Measurements from ENCODE around the gene JAK1. TPM values are rescaled to one million over a fixed set of nuclear protein-coding genes. Genes with fewer than 3 reads are reported as not detected.
A peak's percentile ranks its signal among the peaks of the same experiment; 100 is the strongest.

JAK1 gene
- polyA plus RNA-seq (2013): 35.4 and 36.0 TPM in 2 replicates

DNA sequence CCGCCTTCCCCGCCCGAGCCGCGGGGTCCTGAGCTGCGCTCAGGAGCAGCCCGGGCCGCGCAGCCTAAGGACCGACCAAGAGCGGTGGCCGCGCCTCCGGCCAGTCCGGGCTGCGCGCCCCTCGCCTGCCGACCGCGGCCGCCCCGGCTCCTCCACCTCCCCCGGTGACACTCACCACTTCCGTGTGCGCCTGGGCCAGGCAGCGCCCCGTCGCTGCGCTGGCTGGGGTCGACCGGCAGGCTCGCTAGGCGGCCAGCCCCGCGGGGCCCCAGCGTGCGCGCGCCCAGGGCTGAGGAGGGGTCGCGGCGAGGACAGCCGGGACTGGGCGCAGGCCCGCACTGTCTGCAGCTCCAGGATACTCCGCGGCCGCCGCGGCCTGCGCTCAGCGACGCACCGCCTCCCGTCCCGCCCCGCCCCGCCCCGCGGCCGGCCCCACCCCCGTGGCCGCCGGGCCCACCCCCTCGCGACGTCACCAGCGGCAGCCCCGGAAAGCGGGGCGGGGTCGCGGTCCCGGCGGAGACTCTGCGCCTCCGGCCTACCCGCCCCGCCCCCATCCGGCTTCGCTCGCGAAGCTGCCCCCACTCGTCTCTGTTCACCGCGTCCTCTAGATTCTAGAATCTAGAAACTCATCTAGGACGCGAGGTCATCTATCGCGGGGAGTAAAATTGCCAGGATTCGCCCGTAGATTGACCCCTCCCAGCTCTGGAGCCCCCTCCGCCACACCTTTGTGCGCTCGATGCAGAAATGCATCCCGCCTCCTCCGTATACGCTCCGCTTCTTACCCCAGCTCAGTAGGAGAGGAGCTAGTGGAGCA lies at the start of gene JAK1:
TSS of gene JAK1 (minus strand) at position 392 of the 814 bp plus-strand sequence. CDS start 80,285 bp downstream, outside the sequence.
- Histone ChIP-seq H2BK120ac (ENCODE audit: insufficient read depth, low read length, poor library complexity) (peak within 1 kb of the TSS; percentile 90), H3K36me3 (ENCODE audit: control insufficient read depth in 1 of 2, insufficient read depth in 2 of 2, low read length in 2 of 2) (no peaks in the 10 kb centered on the region), H3K9ac (ENCODE audit: low read length) (peak within 1 kb of the TSS; percentile 83), H3K79me1 (ENCODE audit: low read length) (peaks cover 11% of the 10 kb centered on the region), H2AFZ (ENCODE audit: insufficient read depth, low read length, poor library complexity) (peak within 1 kb of the TSS; percentile 99), H3K9me3 (ENCODE audit: insufficient read depth, low read depth, low read length) (no peaks in the 10 kb centered on the region), H3K27me3 (ENCODE audit: insufficient read depth, low read length) (no peaks in the 10 kb centered on the region), H3K79me2 (ENCODE audit: control insufficient read depth, insufficient read depth, low read length, poor library complexity) (peaks cover 6% of the 10 kb centered on the region), H3K18ac (ENCODE audit: low read length) (peak within 1 kb of the TSS; percentile 84), H2BK12ac (ENCODE audit: low read length) (peak within 1 kb of the TSS; percentile 32), H3K4me1 (ENCODE audit: control insufficient read depth in 1 of 2, insufficient read depth in 2 of 2, low read length in 2 of 2) (peaks cover 8 to 10% of the 10 kb centered on the region in 2 experiments), H2AK5ac (ENCODE audit: low read length) (no peak within 1 kb of the TSS), H3K4ac (ENCODE audit: low read depth, low read length) (peak within 1 kb of the TSS; percentile 25), H3K14ac (ENCODE audit: low read length) (peak within 1 kb of the TSS; percentile 95), H4K12ac (ENCODE audit: low read depth, low read length) (peak within 1 kb of the TSS; percentile 58), H4K91ac (ENCODE audit: low read depth, low read length) (peak within 1 kb of the TSS; percentile 88), H2BK5ac (ENCODE audit: low read depth, low read length, poor library complexity) (peak within 1 kb of the TSS; percentile 84), H3K27ac (ENCODE audit: low read depth, low read length) (peak within 1 kb of the TSS; percentile 82), H3K4me2 (ENCODE audit: low read length) (peak within 1 kb of the TSS; percentile 80), H3K23ac (ENCODE audit: low read length) (no peak within 1 kb of the TSS), H3K4me3 (ENCODE audit: low read depth, low read length) (peak within 1 kb of the TSS; percentile 90), H4K8ac (ENCODE audit: low read depth, low read length) (peak within 1 kb of the TSS; percentile 92)
- DNase-seq: peak; percentile 65 to 85
- WGBS (ENCODE audit: extremely low coverage, insufficient coverage, insufficient read length): no CpG with 5 or more reads among the region's 100 CpGs

DNA sequence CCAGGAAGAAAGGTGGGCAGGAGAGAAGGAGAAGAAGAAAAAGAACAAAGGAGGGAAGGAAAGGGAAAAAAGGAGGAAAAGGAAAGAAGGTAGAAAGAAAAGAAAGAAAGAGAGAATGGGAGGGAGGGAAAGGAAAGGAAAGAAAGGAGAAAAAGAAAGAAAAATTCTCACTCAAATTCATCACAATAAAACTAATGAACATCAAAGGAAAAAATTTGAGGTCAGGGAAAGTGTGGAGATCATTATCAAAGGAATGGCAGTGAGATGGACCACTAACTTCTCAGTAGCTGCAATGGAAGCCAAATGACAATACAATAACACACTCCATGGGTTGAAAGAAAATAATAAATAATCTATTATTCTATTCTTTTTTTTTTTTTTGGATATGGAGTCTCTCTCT lies 48.0 kb upstream of the JAK1 start:
- H3K27ac ChIP-seq (ENCODE audit: low read depth, low read length): no peak overlapping the region

GRCh38 chr1:65011983-65012382 lies 45.6 kb upstream of the JAK1 start:
- Histone ChIP-seq H3K23ac (ENCODE audit: low read length) (no peak overlapping the region), H2AFZ (ENCODE audit: insufficient read depth, low read length, poor library complexity) (no peak overlapping the region), H3K9me3 (ENCODE audit: insufficient read depth, low read depth, low read length) (peaks cover 2% of the 10 kb centered on the region), H4K91ac (ENCODE audit: low read depth, low read length) (no peak overlapping the region), H4K12ac (ENCODE audit: low read depth, low read length) (no peak overlapping the region), H2BK5ac (ENCODE audit: low read depth, low read length, poor library complexity) (no peak overlapping the region), H3K4me2 (ENCODE audit: low read length) (no peak overlapping the region), H4K8ac (ENCODE audit: low read depth, low read length) (no peak overlapping the region), H3K79me1 (ENCODE audit: low read length) (peaks cover 2% of the 10 kb centered on the region), H3K4ac (ENCODE audit: low read depth, low read length) (no peak overlapping the region), H2BK120ac (ENCODE audit: insufficient read depth, low read length, poor library complexity) (no peak overlapping the region), H3K9ac (ENCODE audit: low read length) (no peak overlapping the region), H3K27ac (ENCODE audit: low read depth, low read length) (no peak overlapping the region), H3K79me2 (ENCODE audit: control insufficient read depth, insufficient read depth, low read length, poor library complexity) (no peaks in the 10 kb centered on the region), H3K4me3 (ENCODE audit: low read depth, low read length) (no peak overlapping the region), H3K4me1 (ENCODE audit: control insufficient read depth in 1 of 2, insufficient read depth in 2 of 2, low read length in 2 of 2) (peaks cover 0 to 3% of the 10 kb centered on the region in 2 experiments), H2AK5ac (ENCODE audit: low read length) (no peak overlapping the region), H3K14ac (ENCODE audit: low read length) (no peak overlapping the region), H3K27me3 (ENCODE audit: insufficient read depth, low read length) (no peaks in the 10 kb centered on the region), H2BK12ac (ENCODE audit: low read length) (peak overlapping the region; percentile 23), H3K36me3 (ENCODE audit: control insufficient read depth in 1 of 2, insufficient read depth in 2 of 2, low read length in 2 of 2) (no peaks in the 10 kb centered on the region), H3K18ac (ENCODE audit: low read length) (no peak overlapping the region)
- WGBS (ENCODE audit: extremely low coverage, insufficient coverage, insufficient read length): no CpG with 5 or more reads among the region's 2 CpGs
- DNase-seq: no peak

More for the DNA sequence above, 48.0 kb upstream of the JAK1 start:
- H3K79me1 ChIP-seq (ENCODE audit: low read length): peaks cover 2% of the 10 kb centered on the region
- no peaks in the 10 kb centered on the region for H3K36me3 ChIP-seq (ENCODE audit: control insufficient read depth in 1 of 2, insufficient read depth in 2 of 2, low read length in 2 of 2)
- no peak overlapping the region for H3K4ac ChIP-seq (ENCODE audit: low read depth, low read length)
- peaks cover 0 to 3% of the 10 kb centered on the region in 2 experiments for H3K4me1 ChIP-seq (ENCODE audit: control insufficient read depth in 1 of 2, insufficient read depth in 2 of 2, low read length in 2 of 2)
- no peak overlapping the region for H3K23ac ChIP-seq (ENCODE audit: low read length)
- no peak overlapping the region for H4K8ac ChIP-seq (ENCODE audit: low read depth, low read length)
- H2BK120ac ChIP-seq (ENCODE audit: insufficient read depth, low read length, poor library complexity): no peak overlapping the region
- no peak overlapping the region for H3K14ac ChIP-seq (ENCODE audit: low read length)
- H3K4me3 ChIP-seq (ENCODE audit: low read depth, low read length): no peak overlapping the region
- no peak overlapping the region for H4K12ac ChIP-seq (ENCODE audit: low read depth, low read length)
- H4K91ac ChIP-seq (ENCODE audit: low read depth, low read length): no peak overlapping the region
- H3K4me2 ChIP-seq (ENCODE audit: low read length): no peak overlapping the region
- no peak overlapping the region for H2AFZ ChIP-seq (ENCODE audit: insufficient read depth, low read length, poor library complexity)
- H3K9me3 ChIP-seq (ENCODE audit: insufficient read depth, low read depth, low read length): peaks cover 2% of the 10 kb centered on the region
- H3K9ac ChIP-seq (ENCODE audit: low read length): no peak overlapping the region
- no peak overlapping the region for H2BK12ac ChIP-seq (ENCODE audit: low read length)
- no peak for DNase-seq
- H3K18ac ChIP-seq (ENCODE audit: low read length): no peak overlapping the region
- H3K79me2 ChIP-seq (ENCODE audit: control insufficient read depth, insufficient read depth, low read length, poor library complexity): no peaks in the 10 kb centered on the region
- H2BK5ac ChIP-seq (ENCODE audit: low read depth, low read length, poor library complexity): no peak overlapping the region
- no peak overlapping the region for H2AK5ac ChIP-seq (ENCODE audit: low read length)
- no peaks in the 10 kb centered on the region for H3K27me3 ChIP-seq (ENCODE audit: insufficient read depth, low read length)

DNA sequence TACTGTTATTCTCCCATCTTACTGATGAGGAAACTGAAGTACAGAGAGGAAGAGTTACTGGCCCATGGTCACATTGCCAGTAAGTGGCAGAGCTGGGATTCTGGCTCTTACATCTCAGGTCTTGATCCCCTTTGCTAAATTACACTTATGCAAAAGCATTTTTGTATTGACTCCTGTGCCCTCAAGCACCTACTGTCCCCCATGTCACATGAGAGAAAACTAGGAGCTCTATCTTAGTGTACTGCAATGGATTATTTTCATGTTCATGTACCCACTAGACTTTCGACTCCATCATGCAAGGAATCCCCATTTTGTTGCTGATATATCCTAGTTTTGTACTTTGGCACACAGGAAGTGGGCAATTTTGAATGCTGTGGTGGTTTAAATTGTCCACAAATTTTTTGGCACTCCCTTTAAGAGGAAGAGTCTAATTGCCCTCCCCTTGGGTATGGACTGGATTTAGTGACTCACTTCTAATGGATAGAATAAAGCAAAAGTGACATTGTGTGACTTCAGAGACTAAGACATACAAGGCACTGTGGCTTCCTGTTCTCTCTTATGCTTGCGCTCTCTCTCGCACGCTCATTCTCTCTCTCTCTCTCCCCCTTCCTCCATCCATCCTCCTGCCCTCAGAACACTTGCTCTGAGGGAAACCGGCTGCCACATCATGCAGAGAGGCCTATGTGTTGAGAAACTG lies 43.5 kb upstream of the JAK1 start:
- Histone ChIP-seq H2BK120ac (ENCODE audit: insufficient read depth, low read length, poor library complexity) (no peak overlapping the region), H3K18ac (ENCODE audit: low read length) (no peak overlapping the region), H3K79me2 (ENCODE audit: control insufficient read depth, insufficient read depth, low read length, poor library complexity) (no peaks in the 10 kb centered on the region), H3K9me3 (ENCODE audit: insufficient read depth, low read depth, low read length) (peaks cover 2% of the 10 kb centered on the region), H3K4me3 (ENCODE audit: low read depth, low read length) (no peak overlapping the region), H2AFZ (ENCODE audit: insufficient read depth, low read length, poor library complexity) (no peak overlapping the region), H4K91ac (ENCODE audit: low read depth, low read length) (no peak overlapping the region), H3K9ac (ENCODE audit: low read length) (peak overlapping the region; percentile 13), H3K27me3 (ENCODE audit: insufficient read depth, low read length) (no peaks in the 10 kb centered on the region), H4K8ac (ENCODE audit: low read depth, low read length) (no peak overlapping the region), H3K4me1 (ENCODE audit: control insufficient read depth in 1 of 2, insufficient read depth in 2 of 2, low read length in 2 of 2) (peaks cover 0 to 3% of the 10 kb centered on the region in 2 experiments), H4K12ac (ENCODE audit: low read depth, low read length) (no peak overlapping the region), H3K36me3 (ENCODE audit: control insufficient read depth in 1 of 2, insufficient read depth in 2 of 2, low read length in 2 of 2) (no peaks in the 10 kb centered on the region), H3K79me1 (ENCODE audit: low read length) (peaks cover 2% of the 10 kb centered on the region), H3K23ac (ENCODE audit: low read length) (no peak overlapping the region), H2BK5ac (ENCODE audit: low read depth, low read length, poor library complexity) (no peak overlapping the region), H3K4ac (ENCODE audit: low read depth, low read length) (no peak overlapping the region), H2BK12ac (ENCODE audit: low read length) (no peak overlapping the region), H3K4me2 (ENCODE audit: low read length) (no peak overlapping the region), H3K14ac (ENCODE audit: low read length) (no peak overlapping the region), H3K27ac (ENCODE audit: low read depth, low read length) (no peak overlapping the region), H2AK5ac (ENCODE audit: low read length) (no peak overlapping the region)
- WGBS (ENCODE audit: extremely low coverage, insufficient coverage, insufficient read length): no CpG with 5 or more reads among the region's 5 CpGs
- DNase-seq: no peak

All from trophoblast cell (in vitro differentiated cells and primary cell).